Astrocyte (in vitro differentiated cells and primary cell): ENCODE data around the gene ADAMTS17. TPM values are rescaled to one million over a fixed set of nuclear protein-coding genes. Genes with fewer than 3 reads are reported as not detected.
A peak's percentile ranks its signal among the peaks of the same experiment; 100 is the strongest.

ENCODE experiments used
- DNase-seq: peaks from one replicate; pipeline ENCODE4 v3.0.0-alpha.2; 2010; ENCODE audit warnings: low read depth
- FAIRE-seq: peaks from 2 replicates; lab custom pipeline; 2011; peaks lifted over from hg19 to GRCh38; lab: Jason Lieb, UNC
- H2AFZ ChIP-seq: 2 replicates; pipeline ENCODE4 v1.6.0; 2012; ENCODE audit warnings: low read depth, low read length, inconsistent platforms
- H3K27ac ChIP-seq: 2 replicates; pipeline ENCODE4 v1.5.1; 2011; ENCODE audit warnings: low read depth, low read length, inconsistent platforms
- H3K27me3 ChIP-seq: 2 replicates; pipeline ENCODE4 v1.6.0; 2011; ENCODE audit warnings: low read length, inconsistent platforms; ENCODE audit not compliant: insufficient read depth
- H3K36me3 ChIP-seq: 2 replicates; pipeline ENCODE4 v1.5.1; 2011; ENCODE audit warnings: low read length, inconsistent platforms; ENCODE audit not compliant: insufficient read depth
- H3K4me1 ChIP-seq: 2 replicates; pipeline ENCODE4 v1.5.1; 2011; ENCODE audit warnings: low read length, inconsistent platforms; ENCODE audit not compliant: insufficient read depth
- H3K4me2 ChIP-seq: 2 replicates; pipeline ENCODE4 v1.6.0; 2012; ENCODE audit warnings: low read length, inconsistent platforms
- H3K4me3 ChIP-seq: 2 replicates; pipeline ENCODE4 v1.5.1; 2011; ENCODE audit warnings: low read depth, mild to moderate bottlenecking, low read length, inconsistent platforms; ENCODE audit not compliant: insufficient read depth
- H3K79me2 ChIP-seq: 2 replicates; pipeline ENCODE4 v1.6.0; 2012; ENCODE audit warnings: mild to moderate bottlenecking, low read length, inconsistent platforms; ENCODE audit not compliant: insufficient read depth
- H3K9ac ChIP-seq: 2 replicates; pipeline ENCODE4 v1.6.0; 2012; ENCODE audit warnings: mild to moderate bottlenecking, low read length, inconsistent platforms
- H3K9me3 ChIP-seq: 2 replicates; pipeline ENCODE4 v1.5.1; 2012; ENCODE audit warnings: low read depth, mild to moderate bottlenecking, low read length, inconsistent platforms; ENCODE audit not compliant: insufficient read depth
- H4K20me1 ChIP-seq: 2 replicates; pipeline ENCODE4 v1.6.0; 2012; ENCODE audit warnings: low read length, inconsistent platforms; ENCODE audit not compliant: insufficient read depth
- H3K27ac Mint-ChIP-seq: one replicate; pipeline ENCODE4 v1.8.0; 2021; ENCODE audit warnings: mild to moderate bottlenecking, mixed read lengths; ENCODE audit not compliant: unreplicated experiment
- H3K27me3 Mint-ChIP-seq: one replicate; pipeline ENCODE4 v1.8.0; 2021; ENCODE audit warnings: low read depth, mixed read lengths; ENCODE audit not compliant: unreplicated experiment
- H3K36me3 Mint-ChIP-seq: one replicate; pipeline ENCODE4 v1.8.0; 2021; ENCODE audit warnings: low read depth, mixed read lengths; ENCODE audit not compliant: unreplicated experiment
- H3K4me1 Mint-ChIP-seq: one replicate; pipeline ENCODE4 v1.8.0; 2021; ENCODE audit warnings: low read depth, mixed read lengths; ENCODE audit not compliant: unreplicated experiment
- H3K4me3 Mint-ChIP-seq: one replicate; pipeline ENCODE4 v1.8.0; 2021; ENCODE audit warnings: mild to moderate bottlenecking, moderate library complexity, mixed read lengths; ENCODE audit not compliant: unreplicated experiment
- H3K9me3 Mint-ChIP-seq: one replicate; pipeline ENCODE4 v1.8.0; 2021; ENCODE audit warnings: mild to moderate bottlenecking, mixed read lengths; ENCODE audit not compliant: unreplicated experiment
- CTCF ChIP-seq: IDR thresholded peaks from 2 replicates; pipeline ENCODE4 v1.5.1; 2011; ENCODE audit warnings: low read depth, mild to moderate bottlenecking, inconsistent platforms, low read length, moderate library complexity; ENCODE audit not compliant: insufficient read depth
- EZH2 ChIP-seq: IDR thresholded peaks from 2 replicates; pipeline ENCODE4 v1.6.1; 2012; ENCODE audit warnings: mild to moderate bottlenecking, low read length, inconsistent platforms; ENCODE audit not compliant: insufficient read depth
- total RNA-seq: library from RNA; stranded (reverse); gene quantifications from 2 replicates; pipeline ENCODE4 v1.2.1, GENCODE V29; 2021

ADAMTS17 gene
- total RNA-seq, 1 donor from 2014 or later: 0.27 TPM

GRCh38 chr15:100032358-100033085 lies 309.3 kb downstream of the ADAMTS17 start:
- no peaks in the 10 kb centered on the region for H3K79me2 ChIP-seq
- H4K20me1 ChIP-seq: no peaks in the 10 kb centered on the region
- H2AFZ ChIP-seq: no peak overlapping the region
- H3K4me3 ChIP-seq: no peak overlapping the region
- H3K27ac ChIP-seq: peak overlapping the region; percentile 26
- peaks cover 4% of the 10 kb centered on the region for H3K9me3 ChIP-seq
- H3K9ac ChIP-seq: no peak overlapping the region
- Mint-ChIP-seq H3K36me3 (peaks cover 2% of the 10 kb centered on the region), H3K4me1 (peaks cover 19% of the 10 kb centered on the region), H3K9me3 (peaks cover 10% of the 10 kb centered on the region), H3K4me3 (no peak overlapping the region), H3K27ac (peak overlapping the region; percentile 55), H3K27me3 (peaks cover 13% of the 10 kb centered on the region)
- no peak for TF ChIP-seq EZH2
- TF ChIP-seq CTCF: no peak
- peaks cover 22% of the 10 kb centered on the region for H3K4me1 ChIP-seq
- H3K4me2 ChIP-seq: peak overlapping the region; percentile 11
- no peak for FAIRE-seq
- DNase-seq: peak; percentile 85
- no peaks in the 10 kb centered on the region for H3K27me3 ChIP-seq
- H3K36me3 ChIP-seq: no peaks in the 10 kb centered on the region

- Histone ChIP-seq H3K4me3 (no peak overlapping the region), H4K20me1 (no peaks in the 10 kb centered on the region), H3K27me3 (no peaks in the 10 kb centered on the region), H3K4me1 (peaks cover 22% of the 10 kb centered on the region), H3K4me2 (no peak overlapping the region), H2AFZ (no peak overlapping the region), H3K79me2 (no peaks in the 10 kb centered on the region), H3K27ac (no peak overlapping the region), H3K9me3 (peaks cover 4% of the 10 kb centered on the region), H3K9ac (no peak overlapping the region), H3K36me3 (no peaks in the 10 kb centered on the region)
- Mint-ChIP-seq H3K4me1 (peaks cover 19% of the 10 kb centered on the region), H3K4me3 (no peak overlapping the region), H3K27ac (no peak overlapping the region), H3K9me3 (peaks cover 15% of the 10 kb centered on the region), H3K27me3 (peaks cover 12% of the 10 kb centered on the region), H3K36me3 (peaks cover 2% of the 10 kb centered on the region)
- FAIRE-seq: no peak
- no peak for DNase-seq
- no peak for TF ChIP-seq EZH2
- TF ChIP-seq CTCF: no peak
Measured at GRCh38 chr15:100031665-100032357, 310.0 kb downstream of the ADAMTS17 start.
